Lung (tissue), 12 donors: ENCODE measurements around the gene SGPL1. TPM values are rescaled to one million over a fixed set of nuclear protein-coding genes. Genes with fewer than 3 reads are reported as not detected.

ENCODE experiments used
- ATAC-seq: fragments of 200-7000 bp; cut with Tn5 transposase; one replicate; pipeline ENCODE4 v1.9.1; 2020; ENCODE audit warnings: moderate number of reproducible peaks; ENCODE audit not compliant: insufficient read depth, low FRiP score
- DNase-seq, 3 donors: peaks; one replicate each; pipeline ENCODE4 v3.0.0-alpha.2; 2013 to 2017
- H3K27ac ChIP-seq, 2 donors: one replicate each; pipeline ENCODE4 v1.5.1; 2013; ENCODE audit warnings: mild to moderate bottlenecking in 2 of 2, moderate library complexity in 2 of 2, control low read depth in 1 of 2, inconsistent platforms in 1 of 2, low read depth in 1 of 2, low read length in 1 of 2
- H3K27me3 ChIP-seq, 3 donors: one replicate each; pipeline ENCODE4 v1.5.1; 2013; ENCODE audit warnings: low read length in 2 of 3; ENCODE audit not compliant: control insufficient read depth in 3 of 3, insufficient read depth in 3 of 3
- H3K36me3 ChIP-seq, 4 donors: one replicate each; pipeline ENCODE4 v1.5.1; 2013; ENCODE audit warnings: low read length in 4 of 4, mild to moderate bottlenecking in 1 of 4, moderate library complexity in 1 of 4; ENCODE audit not compliant: control insufficient read depth in 4 of 4, insufficient read depth in 4 of 4
- H3K4me1 ChIP-seq, 5 donors: one replicate each; pipeline ENCODE4 v1.5.1; 2013; ENCODE audit warnings: low read length in 5 of 5, mild to moderate bottlenecking in 2 of 5, moderate library complexity in 1 of 5; ENCODE audit not compliant: control insufficient read depth in 5 of 5, insufficient read depth in 5 of 5
- H3K4me3 ChIP-seq: one replicate; pipeline ENCODE4 v1.5.1; 2013; ENCODE audit warnings: mild to moderate bottlenecking, control low read depth, moderate library complexity
- H3K9ac ChIP-seq, 2 donors: one replicate each; pipeline ENCODE4 v1.5.1; 2013; ENCODE audit warnings: low read length in 2 of 2, control low read depth in 1 of 2; ENCODE audit not compliant: insufficient read depth in 1 of 2
- H3K9me3 ChIP-seq, 4 donors: one replicate each; pipeline ENCODE4 v1.5.1; 2013; ENCODE audit warnings: low read length in 3 of 4, mild to moderate bottlenecking in 1 of 4, moderate library complexity in 1 of 4; ENCODE audit not compliant: control insufficient read depth in 4 of 4, insufficient read depth in 3 of 4
- WGBS, 2 donors: extraction: QIAGEN DNeasy Blood & Tissue Kit; methylation state at CpG; one replicate each; pipeline ENCODE4 v1.1.7; 2013; 5-methylcytosine and 5-hydroxymethylcytosine counted together
- polyA plus RNA-seq, 2 donors: library from polyadenylated mRNA; stranded (reverse); fragments of 200-250 nt; gene quantifications; one replicate each; pipeline ENCODE4 v1.2.1, GENCODE V29; 2013
- total RNA-seq, 2 donors: library from RNA; depleted of rRNA in 1 of 2; stranded (reverse); fragments of >200 nt in 1 of 2; gene quantifications; one replicate each; pipeline ENCODE4 v1.2.1, GENCODE V29; 2014 to 2021
- TF ChIP-seq, protein P1 (sequence below): IDR thresholded peaks from 2 replicates; pipeline ENCODE4 v1.5.1; 2012; ENCODE audit warnings: mild to moderate bottlenecking; ENCODE audit errors: control extremely low read depth, extremely low read depth
- donor health status: control.
- donor health status: control.
- donor health status: Bipolar disorder and iron deficiency.
- donor health status: healthy.
- donor health status: DM: yes; HTN: yes; CAD: no.

Gene SGPL1
- total and polyA plus RNA-seq, 4 donors, result 8.3 to 57.4 (median 30.8) TPM

DNA sequence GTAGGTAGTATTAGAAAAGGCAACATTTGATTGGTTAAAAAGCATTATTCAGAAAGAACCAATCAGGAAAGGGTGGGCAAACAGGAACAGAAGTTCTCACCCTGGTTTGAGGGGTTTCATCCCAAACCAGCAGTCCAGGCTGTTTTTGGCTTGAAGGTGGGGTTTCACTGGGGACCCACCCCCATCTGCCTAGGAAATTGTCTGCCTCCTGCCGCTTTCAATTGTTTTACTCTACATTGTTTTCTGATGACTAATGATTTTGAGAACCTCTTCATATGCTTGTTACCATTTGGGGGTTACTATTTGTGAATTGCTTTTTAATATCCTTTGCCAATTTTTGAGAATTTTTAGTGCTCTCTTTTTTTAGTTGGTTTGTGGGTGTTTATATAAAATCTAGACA lies 75.9 kb downstream of the SGPL1 start:
- Histone ChIP-seq H3K4me1 (peaks cover 0 to 20% (median 2%) of the 10 kb centered on the region in 5 donors), H3K27ac (no peak overlapping the region), H3K27me3 (no peaks in the 10 kb centered on the region), H3K9me3 (no peaks in the 10 kb centered on the region), H3K36me3 (no peaks in the 10 kb centered on the region), H3K9ac (no peak overlapping the region), H3K4me3 (no peak overlapping the region)
- WGBS, 2 donors, result 62 to 63% methylated on average over 1 of the region's 1 CpG
- TF ChIP-seq, protein P1, sequence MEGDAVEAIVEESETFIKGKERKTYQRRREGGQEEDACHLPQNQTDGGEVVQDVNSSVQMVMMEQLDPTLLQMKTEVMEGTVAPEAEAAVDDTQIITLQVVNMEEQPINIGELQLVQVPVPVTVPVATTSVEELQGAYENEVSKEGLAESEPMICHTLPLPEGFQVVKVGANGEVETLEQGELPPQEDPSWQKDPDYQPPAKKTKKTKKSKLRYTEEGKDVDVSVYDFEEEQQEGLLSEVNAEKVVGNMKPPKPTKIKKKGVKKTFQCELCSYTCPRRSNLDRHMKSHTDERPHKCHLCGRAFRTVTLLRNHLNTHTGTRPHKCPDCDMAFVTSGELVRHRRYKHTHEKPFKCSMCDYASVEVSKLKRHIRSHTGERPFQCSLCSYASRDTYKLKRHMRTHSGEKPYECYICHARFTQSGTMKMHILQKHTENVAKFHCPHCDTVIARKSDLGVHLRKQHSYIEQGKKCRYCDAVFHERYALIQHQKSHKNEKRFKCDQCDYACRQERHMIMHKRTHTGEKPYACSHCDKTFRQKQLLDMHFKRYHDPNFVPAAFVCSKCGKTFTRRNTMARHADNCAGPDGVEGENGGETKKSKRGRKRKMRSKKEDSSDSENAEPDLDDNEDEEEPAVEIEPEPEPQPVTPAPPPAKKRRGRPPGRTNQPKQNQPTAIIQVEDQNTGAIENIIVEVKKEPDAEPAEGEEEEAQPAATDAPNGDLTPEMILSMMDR, result no peak
- ATAC-seq, result no peak
- DNase-seq, result no peak

DNA sequence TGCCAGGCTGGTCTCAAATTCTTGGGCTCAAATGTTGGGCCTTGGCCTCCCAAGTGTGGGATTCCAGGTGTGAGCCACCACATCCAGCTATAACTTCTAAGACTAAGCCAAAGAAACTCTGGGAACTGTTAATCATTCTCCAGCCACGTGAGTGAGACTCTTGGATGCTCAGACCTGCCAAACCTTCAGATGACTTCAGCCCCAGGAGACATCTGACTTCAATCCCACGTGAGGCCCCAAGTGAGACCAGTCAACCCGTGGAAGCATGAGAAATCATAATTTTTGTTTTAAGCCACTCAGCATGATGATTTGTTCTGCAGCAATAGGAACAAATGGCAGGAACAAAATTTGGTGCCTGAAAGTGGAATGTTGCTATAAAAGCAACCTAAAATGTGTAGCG lies 76.9 kb downstream of the SGPL1 start:
- H3K27ac ChIP-seq, result no peak overlapping the region
- DNase-seq (no peak), ATAC-seq (no peak)

DNA sequence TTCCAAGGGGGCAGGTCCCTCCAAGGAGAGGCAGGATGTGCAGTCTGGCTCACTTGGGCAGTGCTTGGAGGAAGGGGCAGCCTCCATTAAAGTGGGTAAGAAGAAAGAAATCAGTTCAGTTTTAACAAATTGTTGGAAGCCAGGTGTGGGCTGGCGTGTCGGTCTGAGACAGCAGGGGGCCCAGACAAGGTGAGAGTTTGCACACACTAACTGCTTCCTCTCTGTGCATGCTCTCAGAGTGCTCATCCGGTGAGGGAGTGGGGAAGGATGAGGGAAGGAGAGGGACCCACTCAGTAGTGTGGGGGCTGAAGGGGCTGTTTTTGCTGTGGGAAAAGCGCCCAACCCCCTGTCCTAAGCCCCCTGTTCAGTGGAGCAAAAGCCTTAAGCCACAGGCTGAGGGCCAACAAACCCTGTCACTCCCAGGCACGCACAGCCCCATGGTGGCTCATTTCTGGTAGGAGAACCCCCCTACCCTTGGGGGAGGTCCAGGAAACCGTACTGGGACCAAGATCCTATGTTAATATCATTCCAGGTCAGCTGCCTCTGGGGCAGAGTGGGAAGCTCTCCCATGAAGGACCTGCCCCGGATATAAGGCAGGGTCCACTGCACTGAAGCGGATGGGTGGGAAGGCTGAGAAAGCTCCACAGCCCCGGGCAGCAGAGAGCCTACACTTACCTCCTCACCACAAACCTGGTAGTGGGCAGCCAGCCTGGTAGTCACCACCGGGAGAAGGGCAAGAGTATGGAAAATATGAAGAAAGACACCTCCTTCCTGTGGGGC lies 77.7 kb downstream of the SGPL1 start:
- DNase-seq (no peak), ATAC-seq (no peak)
- Histone ChIP-seq H3K27me3 (no peaks in the 10 kb centered on the region), H3K4me3 (no peak overlapping the region), H3K9ac (no peak overlapping the region), H3K27ac (no peak overlapping the region), H3K4me1 (peaks cover 0 to 13% (median 1%) of the 10 kb centered on the region in 5 donors), H3K9me3 (no peaks in the 10 kb centered on the region), H3K36me3 (no peaks in the 10 kb centered on the region)
- WGBS, 2 donors, result 71 to 80% methylated on average over 10 of the region's 10 CpGs
- TF ChIP-seq, protein P1, result no peak

More for the DNA sequence above, 76.9 kb downstream of the SGPL1 start:
- H3K9ac ChIP-seq, result no peak overlapping the region
- no peak overlapping the region for H3K4me3 ChIP-seq
- peaks cover 0 to 13% (median 2%) of the 10 kb centered on the region in 5 donors for H3K4me1 ChIP-seq
- no peaks in the 10 kb centered on the region for H3K9me3 ChIP-seq
- H3K27me3 ChIP-seq, result no peaks in the 10 kb centered on the region
- TF ChIP-seq, protein P1, result no peak
- no peaks in the 10 kb centered on the region for H3K36me3 ChIP-seq
- 93% methylated on average over 4 of the region's 4 CpGs for WGBS, 2 donors
